HEK293 (cell line): Measurements from ENCODE around the gene GNAI2.

ENCODE experiments used
- GLI2 ChIP-seq: fragments of 450-650 bp; formaldehyde crosslinking; IDR thresholded peaks from 2 replicates; pipeline ENCODE4; 2017; ENCODE audit warnings: missing biosample characterization, missing genetic modification characterization, low read depth, borderline replicate concordance
- KLF9 ChIP-seq: fragments of 450-650 bp; formaldehyde crosslinking; IDR thresholded peaks from 2 replicates; pipeline ENCODE4 v1.5.1; 2016; ENCODE audit warnings: missing biosample characterization, missing genetic modification characterization, low read depth
- OVOL3 ChIP-seq: fragments of 450-650 bp; formaldehyde crosslinking; IDR thresholded peaks from 2 replicates; pipeline ENCODE4 v1.5.1; 2016; ENCODE audit warnings: missing biosample characterization, missing genetic modification characterization
- PATZ1 ChIP-seq: fragments of 450-650 bp; formaldehyde crosslinking; IDR thresholded peaks from 2 replicates; pipeline ENCODE4 v1.5.1; 2016; ENCODE audit warnings: missing biosample characterization, missing genetic modification characterization
- SCRT2 ChIP-seq: fragments of 450-650 bp; formaldehyde crosslinking; IDR thresholded peaks from 2 replicates; pipeline ENCODE4 v1.5.1; 2016; ENCODE audit warnings: missing biosample characterization, missing genetic modification characterization
- ZBTB20 ChIP-seq: fragments of 450-650 bp; formaldehyde crosslinking; IDR thresholded peaks from 2 replicates; pipeline ENCODE4 v1.5.1; 2016; ENCODE audit warnings: missing biosample characterization, missing genetic modification characterization
- ZBTB26 ChIP-seq: fragments of 450-650 bp; formaldehyde crosslinking; optimal IDR thresholded peaks from 2 replicates; pipeline ENCODE3; 2016; ENCODE audit warnings: missing biosample characterization, mild to moderate bottlenecking, missing genetic modification characterization
- ZFP3 ChIP-seq: fragments of 450-650 bp; formaldehyde crosslinking; IDR thresholded peaks from 2 replicates; pipeline ENCODE4 v1.5.1; 2016; ENCODE audit warnings: low read depth, missing biosample characterization, missing genetic modification characterization
- ZNF2 ChIP-seq: fragments of 450-650 bp; formaldehyde crosslinking; IDR thresholded peaks from 2 replicates; pipeline ENCODE4 v1.5.1; 2016; ENCODE audit warnings: missing biosample characterization, missing genetic modification characterization
- ZNF221 ChIP-seq: fragments of 450-650 bp; formaldehyde crosslinking; IDR thresholded peaks from 2 replicates; pipeline ENCODE4 v1.5.1; 2017; ENCODE audit warnings: missing biosample characterization, missing genetic modification characterization, borderline replicate concordance
- ZNF302 ChIP-seq: fragments of 450-650 bp; formaldehyde crosslinking; IDR thresholded peaks from 2 replicates; pipeline ENCODE4 v1.5.1; 2016; ENCODE audit warnings: missing biosample characterization, missing genetic modification characterization, low read depth
- ZNF341 ChIP-seq: fragments of 450-650 bp; formaldehyde crosslinking; IDR thresholded peaks from 2 replicates; pipeline ENCODE4; 2016; ENCODE audit warnings: low read depth, missing biosample characterization, missing genetic modification characterization
- ZNF423 ChIP-seq: fragments of 450-650 bp; formaldehyde crosslinking; IDR thresholded peaks from 2 replicates; pipeline ENCODE4 v1.5.1; 2016; ENCODE audit warnings: missing biosample characterization, missing genetic modification characterization
- ZNF449 ChIP-seq: fragments of 450-650 bp; formaldehyde crosslinking; IDR thresholded peaks from 2 replicates; pipeline ENCODE4 v1.5.1; 2017; ENCODE audit warnings: missing biosample characterization, mild to moderate bottlenecking, missing genetic modification characterization, moderate library complexity
- ZNF639 ChIP-seq: fragments of 450-650 bp; formaldehyde crosslinking; IDR thresholded peaks from 2 replicates; pipeline ENCODE4 v1.5.1; 2016; ENCODE audit warnings: missing biosample characterization, missing genetic modification characterization
- ZNF660 ChIP-seq: fragments of 450-650 bp; IDR thresholded peaks from 2 replicates; pipeline ENCODE4 v1.5.1; 2018; ENCODE audit warnings: missing biosample characterization, mild to moderate bottlenecking, missing genetic modification characterization
- ZNF670 ChIP-seq: fragments of 450-650 bp; formaldehyde crosslinking; IDR thresholded peaks from 2 replicates; pipeline ENCODE4 v1.5.1; 2016; ENCODE audit warnings: missing biosample characterization, missing genetic modification characterization, low read depth
- ZNF768 ChIP-seq: fragments of 450-650 bp; formaldehyde crosslinking; IDR thresholded peaks from 2 replicates; pipeline ENCODE4 v1.5.1; 2018; ENCODE audit warnings: missing biosample characterization, mild to moderate bottlenecking, missing genetic modification characterization
- TF ChIP-seq, protein P1 (sequence below): fragments of 450-650 bp; formaldehyde crosslinking; IDR thresholded peaks from 2 replicates; pipeline ENCODE4 v1.5.1; 2016; ENCODE audit warnings: missing biosample characterization, missing genetic modification characterization, borderline replicate concordance
- TF ChIP-seq, protein P2 (sequence below): fragments of 450-650 bp; formaldehyde crosslinking; IDR thresholded peaks from 2 replicates; pipeline ENCODE4 v1.5.1; 2017; ENCODE audit warnings: missing biosample characterization, missing genetic modification characterization

Gene GNAI2

GRCh38 chr3:50227390-50228183, 8.4 kb upstream of the GNAI2 start (continued):
- peak; percentile 47 for TF ChIP-seq ZBTB26 (tag by site-specific recombination)
- TF ChIP-seq ZNF341 = peak; percentile 40; the same call in 1 of the 2 replicates
- TF ChIP-seq ZNF768 = no peak
- TF ChIP-seq, protein P1, sequence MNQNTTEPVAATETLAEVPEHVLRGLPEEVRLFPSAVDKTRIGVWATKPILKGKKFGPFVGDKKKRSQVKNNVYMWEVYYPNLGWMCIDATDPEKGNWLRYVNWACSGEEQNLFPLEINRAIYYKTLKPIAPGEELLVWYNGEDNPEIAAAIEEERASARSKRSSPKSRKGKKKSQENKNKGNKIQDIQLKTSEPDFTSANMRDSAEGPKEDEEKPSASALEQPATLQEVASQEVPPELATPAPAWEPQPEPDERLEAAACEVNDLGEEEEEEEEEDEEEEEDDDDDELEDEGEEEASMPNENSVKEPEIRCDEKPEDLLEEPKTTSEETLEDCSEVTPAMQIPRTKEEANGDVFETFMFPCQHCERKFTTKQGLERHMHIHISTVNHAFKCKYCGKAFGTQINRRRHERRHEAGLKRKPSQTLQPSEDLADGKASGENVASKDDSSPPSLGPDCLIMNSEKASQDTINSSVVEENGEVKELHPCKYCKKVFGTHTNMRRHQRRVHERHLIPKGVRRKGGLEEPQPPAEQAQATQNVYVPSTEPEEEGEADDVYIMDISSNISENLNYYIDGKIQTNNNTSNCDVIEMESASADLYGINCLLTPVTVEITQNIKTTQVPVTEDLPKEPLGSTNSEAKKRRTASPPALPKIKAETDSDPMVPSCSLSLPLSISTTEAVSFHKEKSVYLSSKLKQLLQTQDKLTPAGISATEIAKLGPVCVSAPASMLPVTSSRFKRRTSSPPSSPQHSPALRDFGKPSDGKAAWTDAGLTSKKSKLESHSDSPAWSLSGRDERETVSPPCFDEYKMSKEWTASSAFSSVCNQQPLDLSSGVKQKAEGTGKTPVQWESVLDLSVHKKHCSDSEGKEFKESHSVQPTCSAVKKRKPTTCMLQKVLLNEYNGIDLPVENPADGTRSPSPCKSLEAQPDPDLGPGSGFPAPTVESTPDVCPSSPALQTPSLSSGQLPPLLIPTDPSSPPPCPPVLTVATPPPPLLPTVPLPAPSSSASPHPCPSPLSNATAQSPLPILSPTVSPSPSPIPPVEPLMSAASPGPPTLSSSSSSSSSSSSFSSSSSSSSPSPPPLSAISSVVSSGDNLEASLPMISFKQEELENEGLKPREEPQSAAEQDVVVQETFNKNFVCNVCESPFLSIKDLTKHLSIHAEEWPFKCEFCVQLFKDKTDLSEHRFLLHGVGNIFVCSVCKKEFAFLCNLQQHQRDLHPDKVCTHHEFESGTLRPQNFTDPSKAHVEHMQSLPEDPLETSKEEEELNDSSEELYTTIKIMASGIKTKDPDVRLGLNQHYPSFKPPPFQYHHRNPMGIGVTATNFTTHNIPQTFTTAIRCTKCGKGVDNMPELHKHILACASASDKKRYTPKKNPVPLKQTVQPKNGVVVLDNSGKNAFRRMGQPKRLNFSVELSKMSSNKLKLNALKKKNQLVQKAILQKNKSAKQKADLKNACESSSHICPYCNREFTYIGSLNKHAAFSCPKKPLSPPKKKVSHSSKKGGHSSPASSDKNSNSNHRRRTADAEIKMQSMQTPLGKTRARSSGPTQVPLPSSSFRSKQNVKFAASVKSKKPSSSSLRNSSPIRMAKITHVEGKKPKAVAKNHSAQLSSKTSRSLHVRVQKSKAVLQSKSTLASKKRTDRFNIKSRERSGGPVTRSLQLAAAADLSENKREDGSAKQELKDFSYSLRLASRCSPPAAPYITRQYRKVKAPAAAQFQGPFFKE (tag by site-specific recombination) = no peak
- TF ChIP-seq ZNF449 = 0 out of 2 replicates have a peak, but pooled peaks have one; percentile 29
- TF ChIP-seq ZNF639 (tag by site-specific recombination) = peak; percentile 22; the same call in 1 of the 2 replicates
- TF ChIP-seq ZNF221 (tag by site-specific recombination) = no peak
- peak; percentile 83; the same call in 1 of the 2 replicates for TF ChIP-seq ZNF423 (tag by site-specific recombination)
- no peak for TF ChIP-seq SCRT2 (tag by site-specific recombination)
- no peak; the same call in 1 of the 2 replicates for TF ChIP-seq ZBTB20 (tag by site-specific recombination)
- TF ChIP-seq GLI2 (tag by site-specific recombination) = no peak
- TF ChIP-seq KLF9 (tag by site-specific recombination) = peak; percentile 71
- TF ChIP-seq, protein P2, sequence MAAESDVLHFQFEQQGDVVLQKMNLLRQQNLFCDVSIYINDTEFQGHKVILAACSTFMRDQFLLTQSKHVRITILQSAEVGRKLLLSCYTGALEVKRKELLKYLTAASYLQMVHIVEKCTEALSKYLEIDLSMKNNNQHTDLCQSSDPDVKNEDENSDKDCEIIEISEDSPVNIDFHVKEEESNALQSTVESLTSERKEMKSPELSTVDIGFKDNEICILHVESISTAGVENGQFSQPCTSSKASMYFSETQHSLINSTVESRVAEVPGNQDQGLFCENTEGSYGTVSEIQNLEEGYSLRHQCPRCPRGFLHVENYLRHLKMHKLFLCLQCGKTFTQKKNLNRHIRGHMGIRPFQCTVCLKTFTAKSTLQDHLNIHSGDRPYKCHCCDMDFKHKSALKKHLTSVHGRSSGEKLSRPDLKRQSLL (tag by site-specific recombination) = peak; percentile 44
- no peak for TF ChIP-seq ZNF670
- TF ChIP-seq ZNF660 (tag by site-specific recombination) = peak; percentile 80; the same call in 1 of the 2 replicates
- no peak for TF ChIP-seq ZNF302 (tag by site-specific recombination)
- peak; percentile 64; the same call in 1 of the 2 replicates for TF ChIP-seq OVOL3
- 0 out of 2 replicates have a peak, but pooled peaks have one; percentile 59 for TF ChIP-seq PATZ1
- no peak for TF ChIP-seq ZNF2 (tag by site-specific recombination)
- TF ChIP-seq ZFP3 (tag by site-specific recombination) = no peak
- TF ChIP-seq, all 188 proteins: peak for 45
